GM21717 (cell line): ENCODE data around the gene CCDC158.
"Not testable (repeated sequence)": the region's sequence is repeated elsewhere in the genome, so short reads cannot be mapped to it uniquely, and the experiment has no call there.

Experiments
- ATAC-seq: cut with Tn5 transposase; IDR thresholded peaks from one replicate; pipeline ENCODE4 v1.9.1; 2021; ENCODE audit warnings: mild to moderate bottlenecking, moderate library complexity; ENCODE audit not compliant: unreplicated experiment

The CCDC158 gene

GRCh38 chr4:76430519-76431388 is 9.8 kb upstream of the CCDC158 start:
- ATAC-seq = no peak

- no peak for ATAC-seq
These were observed 8.7 kb upstream of the CCDC158 start for GRCh38 chr4:76429636-76430035.

GRCh38 chr4:76426272-76426671 is 5.3 kb upstream of the CCDC158 start:
- ATAC-seq = no peak

GRCh38 chr4:76423159-76423558 is 2.2 kb upstream of the CCDC158 start:
- not testable (repeated sequence) for ATAC-seq

GRCh38 chr4:76420188-76420761 is 666 bp downstream of the CCDC158 start:
- no peak for ATAC-seq

- no peak for ATAC-seq
These were observed 10.3 kb downstream of the CCDC158 start for GRCh38 chr4:76410636-76411035.

GRCh38 chr4:76407440-76408119 is 13.4 kb downstream of the CCDC158 start:
- no peak for ATAC-seq

GRCh38 chr4:76406081-76406480 is 14.9 kb downstream of the CCDC158 start:
- ATAC-seq = no peak

- ATAC-seq = no peak
These were observed 19.3 kb downstream of the CCDC158 start for GRCh38 chr4:76401654-76402053.

GRCh38 chr4:76388160-76388908 is 32.6 kb downstream of the CCDC158 start:
- ATAC-seq = no peak

GRCh38 chr4:76386566-76387305 is 34.2 kb downstream of the CCDC158 start:
- no peak for ATAC-seq

GRCh38 chr4:76385974-76386373 is 35.0 kb downstream of the CCDC158 start:
- ATAC-seq = no peak

GRCh38 chr4:76384052-76384451 is 36.9 kb downstream of the CCDC158 start:
- ATAC-seq = no peak

- no peak for ATAC-seq
These were observed 37.9 kb downstream of the CCDC158 start for GRCh38 chr4:76383001-76383400.

- no peak for ATAC-seq
These were observed 39.0 kb downstream of the CCDC158 start for GRCh38 chr4:76381986-76382385.

- ATAC-seq = no peak
These were observed 40.4 kb downstream of the CCDC158 start for GRCh38 chr4:76380561-76380960.

- ATAC-seq = no peak
These were observed 43.0 kb downstream of the CCDC158 start for GRCh38 chr4:76377911-76378310.

- no peak for ATAC-seq
These were observed 43.5 kb downstream of the CCDC158 start for GRCh38 chr4:76377481-76377901.

- no peak for ATAC-seq
These were observed 44.4 kb downstream of the CCDC158 start for GRCh38 chr4:76376534-76376933.

GRCh38 chr4:76375703-76376102 is 45.2 kb downstream of the CCDC158 start:
- no peak for ATAC-seq
